GM21825 (cell line): ENCODE measurements around the gene TDRD12.
A peak's percentile ranks its signal among the peaks of the same experiment; 100 is the strongest.

Source experiments
- ATAC-seq: cut with Tn5 transposase; IDR thresholded peaks from one replicate; pipeline ENCODE4 v1.9.1; 2021; ENCODE audit warnings: mild to moderate bottlenecking, moderate library complexity; ENCODE audit not compliant: unreplicated experiment

Gene TDRD12

GRCh38 chr19:32719611-32720059 lies at the start of gene TDRD12:
Gene TDRD12, plus strand, starts transcription at chr19:32719767. Its CDS starts 306 bp downstream, at chr19:32720073.
- ATAC-seq = no peak

GRCh38 chr19:32671883-32672593 lies 47.5 kb upstream of the TDRD12 start:
- ATAC-seq = no peak

GRCh38 chr19:32672841-32673240 lies 46.7 kb upstream of the TDRD12 start:
- ATAC-seq = no peak

GRCh38 chr19:32673573-32673972 lies 46.0 kb upstream of the TDRD12 start:
- ATAC-seq = no peak

- no peak for ATAC-seq
These were observed 45.2 kb upstream of the TDRD12 start for GRCh38 chr19:32674153-32674930.

GRCh38 chr19:32674931-32675719 lies 44.4 kb upstream of the TDRD12 start, which contains the start of gene ANKRD27:
Gene ANKRD27, minus strand, starts transcription at chr19:32675180. Its CDS starts 16,165 bp downstream, at chr19:32659015.
- peak; percentile 94 for ATAC-seq

GRCh38 chr19:32675720-32676185 lies 43.8 kb upstream of the TDRD12 start, which contains the start of gene RGS9BP:
Gene RGS9BP, plus strand, starts transcription at chr19:32675848. Its CDS starts 416 bp downstream, at chr19:32676264.
- ATAC-seq = peak; percentile 28

- peak; percentile 4 for ATAC-seq
These were observed 43.2 kb upstream of the TDRD12 start for GRCh38 chr19:32676186-32676894.

- no peak for ATAC-seq
These were observed 42.6 kb upstream of the TDRD12 start for GRCh38 chr19:32676895-32677359.

GRCh38 chr19:32677657-32678056 lies 41.9 kb upstream of the TDRD12 start:
- ATAC-seq = no peak

GRCh38 chr19:32680986-32681385 lies 38.6 kb upstream of the TDRD12 start:
- ATAC-seq = no peak

- ATAC-seq = no peak
These were observed 37.2 kb upstream of the TDRD12 start for GRCh38 chr19:32682317-32682716.

GRCh38 chr19:32686847-32687475 lies 32.6 kb upstream of the TDRD12 start:
- no peak for ATAC-seq

- ATAC-seq = no peak
These were observed 31.9 kb upstream of the TDRD12 start for GRCh38 chr19:32687681-32688080.

- ATAC-seq = no peak
These were observed 31.3 kb upstream of the TDRD12 start for GRCh38 chr19:32688311-32688710.

- ATAC-seq = peak; percentile 84
These were observed 28.1 kb upstream of the TDRD12 start, which contains the start of gene NUDT19 for GRCh38 chr19:32691291-32691951. Gene NUDT19, plus strand, starts transcription at chr19:32691821. Its CDS starts 140 bp downstream, at chr19:32691961.

GRCh38 chr19:32691952-32692726 lies 27.4 kb upstream of the TDRD12 start:
- ATAC-seq = peak; percentile 53

- ATAC-seq = no peak
These were observed 26.9 kb upstream of the TDRD12 start for GRCh38 chr19:32692727-32693061.
